DOHH2 (cell line): ENCODE results near the gene CRACR2A.

Experiments
- H3F3A ChIP-seq: fragments of 200-600 bp; sonication (generic), shearing (Covaris generic); 2 replicates; pipeline ENCODE4 v1.6.0; 2016; ENCODE audit warnings: antibody characterized with exemption, mild to moderate bottlenecking; ENCODE audit not compliant: control insufficient read depth, insufficient read depth
- H3K27ac ChIP-seq: fragments of 200-600 bp; sonication (generic); 2 replicates; pipeline ENCODE4 v1.5.1; 2014; ENCODE audit warnings: low read depth, mild to moderate bottlenecking, low read length, moderate library complexity
- H3K27me3 ChIP-seq: fragments of 200-600 bp; sonication (generic); 2 replicates; pipeline ENCODE4 v1.6.1; 2014; ENCODE audit warnings: mild to moderate bottlenecking, low read length, mixed read lengths; ENCODE audit not compliant: control insufficient read depth
- H3K36me3 ChIP-seq: fragments of 200-600 bp; sonication (generic); 2 replicates; pipeline ENCODE4 v1.6.1; 2014; ENCODE audit warnings: mild to moderate bottlenecking, low read length, moderate library complexity, mixed read lengths; ENCODE audit not compliant: control insufficient read depth
- H3K4me1 ChIP-seq: fragments of 200-600 bp; sonication (generic); 2 replicates; pipeline ENCODE4 v1.6.1; 2014; ENCODE audit warnings: mild to moderate bottlenecking, low read length, mixed read lengths; ENCODE audit not compliant: control insufficient read depth
- H3K4me2 ChIP-seq: fragments of 200-600 bp; sonication (generic); 2 replicates; pipeline ENCODE4 v1.6.0; 2014; ENCODE audit warnings: mild to moderate bottlenecking, low read length, moderate library complexity
- H3K4me3 ChIP-seq: fragments of 200-600 bp; sonication (generic); 2 replicates; pipeline ENCODE4 v1.5.1; 2014; ENCODE audit warnings: mild to moderate bottlenecking, low read length, mixed read lengths
- H3K79me2 ChIP-seq: fragments of 200-600 bp; sonication (generic); 2 replicates; pipeline ENCODE4 v1.6.1; 2014; ENCODE audit warnings: mild to moderate bottlenecking, low read length, mixed read lengths; ENCODE audit not compliant: control insufficient read depth
- H3K9me2 ChIP-seq: fragments of 200-600 bp; sonication (generic); replicated peaks from 2 replicates; pipeline ENCODE4 v1.6.1; 2014; ENCODE audit warnings: mild to moderate bottlenecking, low read length, mixed read lengths; ENCODE audit not compliant: control insufficient read depth
- H3K9me3 ChIP-seq: fragments of 200-600 bp; sonication (generic); 2 replicates; pipeline ENCODE4 v1.6.1; 2014; ENCODE audit warnings: antibody characterized with exemption, low read length, mixed read lengths; ENCODE audit not compliant: control insufficient read depth, insufficient read depth
- H4K20me1 ChIP-seq: fragments of 200-600 bp; sonication (generic); 2 replicates; pipeline ENCODE4 v1.6.0; 2014; ENCODE audit warnings: low read depth, mild to moderate bottlenecking, antibody characterized with exemption, low read length, moderate library complexity; ENCODE audit not compliant: control insufficient read depth, insufficient read depth
- EZH2phosphoT487 ChIP-seq: fragments of 200-600 bp; sonication (generic); IDR thresholded peaks from 2 replicates; pipeline ENCODE4 v1.6.1; 2017; ENCODE audit warnings: borderline replicate concordance, mild to moderate bottlenecking, antibody characterized with exemption, low read length, moderate library complexity, mixed read lengths
- TF ChIP-seq, protein P1 (sequence below): fragments of 200-600 bp; sonication (generic); IDR thresholded peaks from one replicate; pipeline ENCODE4 v1.5.1; 2014; ENCODE audit warnings: antibody characterized with exemption, mild to moderate bottlenecking, low read depth, low read length; ENCODE audit not compliant: poor library complexity, severe bottlenecking

Gene CRACR2A

DNA sequence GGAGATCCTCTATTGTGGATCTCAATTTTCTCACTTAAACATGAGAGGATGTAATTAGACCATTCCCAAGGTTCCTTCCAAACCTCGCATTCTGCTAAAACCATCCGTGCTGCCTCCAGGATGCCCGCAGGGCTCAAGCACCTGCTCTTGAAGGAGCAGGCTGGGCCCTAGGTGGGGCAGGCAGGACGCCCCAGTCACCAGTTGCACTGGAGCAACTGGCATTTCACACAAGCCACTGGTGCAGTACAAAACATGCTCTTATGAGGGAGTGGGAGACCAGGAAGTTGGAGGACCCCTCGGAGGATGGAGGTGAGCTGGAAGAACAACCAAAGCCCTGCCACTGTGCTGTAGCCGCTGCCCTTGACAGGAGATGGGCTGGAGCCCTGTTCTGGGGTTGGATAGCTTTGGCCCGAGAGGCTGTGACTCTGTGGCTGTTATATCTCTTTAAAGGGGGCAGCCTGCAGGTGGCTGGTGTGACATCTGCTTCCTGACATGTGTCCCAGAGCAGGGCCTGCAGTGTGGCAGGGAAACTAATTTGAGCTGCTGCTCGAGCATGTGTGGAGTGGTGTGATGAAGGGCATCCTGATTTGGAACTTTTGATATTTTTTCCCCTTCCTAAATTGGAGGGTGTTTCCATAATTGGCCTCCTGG lies 122.2 kb downstream of the CRACR2A start:
- no peaks in the 10 kb centered on the region for H3K9me2 ChIP-seq
- H3K27ac ChIP-seq: peak overlapping the region; percentile 66
- no peaks in the 10 kb centered on the region for H4K20me1 ChIP-seq
- peaks cover 32% of the 10 kb centered on the region for H3K4me1 ChIP-seq
- H3K27me3 ChIP-seq: no peaks in the 10 kb centered on the region
- H3K4me3 ChIP-seq: peak overlapping the region; percentile 18; the same call in 1 of the 2 replicates
- peak overlapping the region; percentile 50 for H3K4me2 ChIP-seq
- no peaks in the 10 kb centered on the region for H3K9me3 ChIP-seq
- no peaks in the 10 kb centered on the region for H3K79me2 ChIP-seq
- H3K36me3 ChIP-seq: peaks cover 13% of the 10 kb centered on the region; the same call in 1 of the 2 replicates
- no peak for TF ChIP-seq EZH2phosphoT487
- TF ChIP-seq, protein P1, sequence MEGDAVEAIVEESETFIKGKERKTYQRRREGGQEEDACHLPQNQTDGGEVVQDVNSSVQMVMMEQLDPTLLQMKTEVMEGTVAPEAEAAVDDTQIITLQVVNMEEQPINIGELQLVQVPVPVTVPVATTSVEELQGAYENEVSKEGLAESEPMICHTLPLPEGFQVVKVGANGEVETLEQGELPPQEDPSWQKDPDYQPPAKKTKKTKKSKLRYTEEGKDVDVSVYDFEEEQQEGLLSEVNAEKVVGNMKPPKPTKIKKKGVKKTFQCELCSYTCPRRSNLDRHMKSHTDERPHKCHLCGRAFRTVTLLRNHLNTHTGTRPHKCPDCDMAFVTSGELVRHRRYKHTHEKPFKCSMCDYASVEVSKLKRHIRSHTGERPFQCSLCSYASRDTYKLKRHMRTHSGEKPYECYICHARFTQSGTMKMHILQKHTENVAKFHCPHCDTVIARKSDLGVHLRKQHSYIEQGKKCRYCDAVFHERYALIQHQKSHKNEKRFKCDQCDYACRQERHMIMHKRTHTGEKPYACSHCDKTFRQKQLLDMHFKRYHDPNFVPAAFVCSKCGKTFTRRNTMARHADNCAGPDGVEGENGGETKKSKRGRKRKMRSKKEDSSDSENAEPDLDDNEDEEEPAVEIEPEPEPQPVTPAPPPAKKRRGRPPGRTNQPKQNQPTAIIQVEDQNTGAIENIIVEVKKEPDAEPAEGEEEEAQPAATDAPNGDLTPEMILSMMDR: no peak
- H3F3A ChIP-seq: no peaks in the 10 kb centered on the region

DNA sequence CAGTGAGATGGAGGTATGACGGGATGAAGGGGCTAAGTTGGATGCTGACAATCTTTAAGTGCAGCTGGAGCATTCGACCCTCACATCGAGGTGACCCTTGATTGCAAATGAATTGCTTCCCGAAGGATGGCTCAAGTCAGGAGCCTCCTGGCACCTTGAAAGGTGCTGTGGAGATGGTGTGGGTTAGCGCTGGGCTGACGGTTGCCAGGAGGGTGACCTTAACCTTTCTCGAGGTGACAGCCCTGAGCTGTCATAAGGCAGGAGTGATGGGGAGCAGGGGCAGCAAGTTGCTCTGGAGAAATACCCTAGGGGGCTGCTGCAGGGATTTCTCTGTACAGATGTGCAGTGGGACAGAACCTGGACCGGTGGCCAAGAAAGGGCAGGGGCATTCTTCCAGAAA lies 122.8 kb downstream of the CRACR2A start:
- Histone ChIP-seq H3K4me3 (no peak overlapping the region), H3K79me2 (no peaks in the 10 kb centered on the region), H3K4me1 (peaks cover 32% of the 10 kb centered on the region), H3K36me3 (peaks cover 13% of the 10 kb centered on the region; the same call in 1 of the 2 replicates), H3K4me2 (no peak overlapping the region), H3F3A (no peaks in the 10 kb centered on the region), H3K9me3 (no peaks in the 10 kb centered on the region), H4K20me1 (no peaks in the 10 kb centered on the region), H3K27ac (no peak overlapping the region), H3K27me3 (no peaks in the 10 kb centered on the region), H3K9me2 (no peaks in the 10 kb centered on the region)
- TF ChIP-seq EZH2phosphoT487: no peak
- TF ChIP-seq, protein P1: no peak

DNA sequence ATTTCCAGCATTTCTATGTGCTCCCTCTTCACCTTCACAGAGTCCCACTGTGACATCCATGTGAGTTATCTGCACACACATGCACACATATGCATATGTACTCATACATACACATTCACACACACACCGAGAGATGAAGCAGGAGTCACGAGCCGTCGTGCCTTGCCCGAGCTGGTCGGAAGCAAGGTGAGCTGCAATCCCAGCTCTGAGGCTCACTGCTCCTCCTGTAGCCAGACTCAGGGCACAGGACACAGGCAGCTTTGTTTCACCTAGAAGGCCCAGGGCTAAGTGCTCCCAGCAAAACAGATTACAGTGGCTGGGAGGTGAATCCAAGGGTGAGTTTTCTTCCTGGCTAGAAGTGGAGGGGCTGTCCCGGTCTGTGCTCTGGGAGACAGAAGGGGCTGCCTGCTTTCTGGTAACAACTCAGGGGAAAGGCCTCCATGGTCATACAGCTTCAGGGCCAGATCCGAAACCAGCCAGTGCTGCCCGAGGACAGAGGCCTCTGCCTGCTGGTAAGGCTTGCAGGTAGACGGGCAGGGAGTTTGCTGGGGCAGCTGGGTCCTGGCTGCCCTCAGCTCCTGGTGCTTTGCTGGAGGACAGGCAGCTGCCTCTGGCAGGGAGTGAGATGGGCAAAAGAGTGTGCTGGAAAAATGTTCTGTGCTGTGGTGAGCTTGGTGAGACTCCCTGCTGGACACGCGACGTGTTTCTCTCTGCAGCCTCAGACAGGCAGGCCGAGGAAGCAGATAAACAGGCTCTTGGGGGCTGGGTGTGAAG lies 123.7 kb downstream of the CRACR2A start:
- no peaks in the 10 kb centered on the region for H3F3A ChIP-seq
- H3K4me2 ChIP-seq: no peak overlapping the region
- H4K20me1 ChIP-seq: no peaks in the 10 kb centered on the region
- peaks cover 32% of the 10 kb centered on the region for H3K4me1 ChIP-seq
- no peaks in the 10 kb centered on the region for H3K9me3 ChIP-seq
- no peak overlapping the region for H3K27ac ChIP-seq
- H3K9me2 ChIP-seq: no peaks in the 10 kb centered on the region
- H3K36me3 ChIP-seq: peaks cover 13% of the 10 kb centered on the region; the same call in 1 of the 2 replicates
- no peak overlapping the region for H3K4me3 ChIP-seq
- TF ChIP-seq EZH2phosphoT487: no peak
- TF ChIP-seq, protein P1: no peak
- H3K79me2 ChIP-seq: no peaks in the 10 kb centered on the region
- no peaks in the 10 kb centered on the region for H3K27me3 ChIP-seq
